Heart left ventricle (tissue), 16 donors: ENCODE data around the gene PHLDB3. TPM values are rescaled to one million over a fixed set of nuclear protein-coding genes. Genes with fewer than 3 reads are reported as not detected.

Experiments
- ATAC-seq, 4 donors: fragments of 200-7000 bp; cut with Tn5 transposase; one replicate each; pipeline ENCODE4 v1.9.1; 2020 to 2022; ENCODE audit warnings: moderate library complexity in 4 of 4, mild to moderate bottlenecking in 3 of 4, moderate number of reproducible peaks in 1 of 4
- DNase-seq, 5 donors: peaks; one replicate each; pipeline ENCODE4 v3.0.0-alpha.2; 2020
- H3K27ac ChIP-seq, 12 donors: fragments of 200-600 bp; sonication (generic) in 4 of 12; one replicate each; pipeline versions ENCODE4 v1.5.0 to v1.8.0; 2016 to 2022; ENCODE audit warnings: mild to moderate bottlenecking in 2 of 12
- H3K27me3 ChIP-seq, 9 donors: fragments of 200-600 bp; sonication (generic) in 2 of 9; one replicate each; pipeline versions ENCODE4 v1.5.1 to v1.8.0; 2016 to 2022; ENCODE audit warnings: mild to moderate bottlenecking in 3 of 9
- H3K36me3 ChIP-seq, 9 donors: fragments of 200-600 bp; sonication (generic) in 2 of 9; one replicate each; pipeline versions ENCODE4 v1.5.0 to v1.8.0; 2018 to 2022; ENCODE audit warnings: mild to moderate bottlenecking in 2 of 9
- H3K4me1 ChIP-seq, 12 donors: fragments of 200-600 bp; sonication (generic) in 4 of 12; one replicate each; pipeline versions ENCODE4 v1.5.0 to v1.8.0; 2016 to 2022; ENCODE audit warnings: mild to moderate bottlenecking in 3 of 12
- H3K4me3 ChIP-seq, 12 donors: fragments of 200-600 bp; sonication (generic) in 4 of 12; one replicate each; pipeline versions ENCODE4 v1.5.0 to v1.8.0; 2017 to 2022; ENCODE audit warnings: mild to moderate bottlenecking in 9 of 12, moderate library complexity in 4 of 12
- H3K9me3 ChIP-seq, 12 donors: fragments of 200-600 bp; sonication (generic) in 4 of 12; one replicate each; pipeline versions ENCODE4 v1.5.0 to v1.8.0; 2016 to 2022; ENCODE audit warnings: mild to moderate bottlenecking in 1 of 12
- POLR2A ChIP-seq, 2 donors: fragments of 450-650 bp; IDR thresholded peaks; one replicate each; pipeline ENCODE4 v1.6.1; 2017; ENCODE audit warnings: antibody characterized with exemption in 2 of 2, mild to moderate bottlenecking in 2 of 2, moderate library complexity in 2 of 2
- WGBS, 4 donors: extraction: QIAGEN DNeasy Blood & Tissue Kit in 2 of 4; methylation state at CpG; one replicate each; pipeline versions ENCODE4 v1.1.5 to v1.1.7; 2013 to 2018; 5-methylcytosine and 5-hydroxymethylcytosine counted together
- intact Hi-C, 10 donors: fragments of 100-400 bp; cut with DNase I; formaldehyde crosslinking; loops; one replicate each; pipeline versions ENCODE4 v1.11.1 to v1.14.2; 2022
- polyA plus RNA-seq, 2 donors: library from polyadenylated mRNA; stranded (reverse); fragments of 200-250 nt; gene quantifications; one replicate each; pipeline ENCODE4 v1.2.3, GENCODE V29; 2013
- total RNA-seq, 9 donors: library from RNA; depleted of rRNA in 2 of 9; stranded (reverse); fragments of >200 nt in 2 of 9; fragmentation: NEBNext Ultra II Directional in 3 of 9; extraction: Animal tissue kit (Norgen Biotek cat#: 25700) in 3 of 9; gene quantifications; one replicate each; pipeline versions ENCODE4 v1.1.0 to v1.2.4, GENCODE V29; 2016 to 2023
- TF ChIP-seq, protein P1 (sequence below), 12 donors: fragments of 200-600 bp; sonication (generic) in 4 of 12; IDR thresholded peaks; one replicate each; pipeline versions ENCODE4 v1.5.0 to v1.8.0; 2018 to 2022; ENCODE audit warnings: antibody characterized with exemption in 12 of 12, mild to moderate bottlenecking in 5 of 12
- donor health status: ischemic (EF 13 %, LVEDD 7.1; RV severe dilation, severe dysfunction).
- donor health status: healthy with polysubstance abuse.
- donor health status: DM: no; HTN: yes; CAD: no.
- donor health status: DM: no; HTN: no; CAD: no.
- donor health status: ischemic (EF 25% LVEDD 6.9; RV normal size, moderate dysfunction).
- donor health status: ischemic (EF 25% LVEDD 5.7; RV mildly dilated, moderate dysfunction).
- donor health status: healthy.
- donor health status: DM: yes; HTN: yes; CAD: no.
- donor health status: ischemic (EF 35%, LVEDD 5.7; RV mildly dilated, moderate dysfunction).
- donor health status: nonischemic (EF 11% LVEDD 7.7; RV severe dilation, severe dysfunction).
- donor health status: DM: yes; HTN: yes; CAD: no.
- donor health status: PGD.
- donor health status: ischemic (EF 29% LVEDD 5.4; RV normal size, mild dysfunction).
- donor health status: nonischemic (EF 23%, LVEDD 6.1; RV moderate dilation, normal function).

PHLDB3 gene
- total and polyA plus RNA-seq, 11 donors: 2.4 to 11.6 (median 5.7) TPM

GRCh38 chr19:43462383-43462782 lies 42.2 kb downstream of the PHLDB3 start:
- intact Hi-C loops: loop anchor here in 8 of 10 donors (2.0 to 5.0 kb wide), 3 partner anchors 40 to 60 kb away; partner anchors contain the start of gene PHLDB3 (in 8 of the 8)
- Histone ChIP-seq H3K4me3 (peak overlapping the region in 1 of 12 donors; percentile 69), H3K27ac (no peak overlapping the region), H3K36me3 (no peaks in the 10 kb centered on the region), H3K9me3 (no peaks in the 10 kb centered on the region), H3K27me3 (peaks cover 0 to 6% (median 0%) of the 10 kb centered on the region in 9 donors), H3K4me1 (peaks cover 0 to 21% (median 9%) of the 10 kb centered on the region in 12 donors)
- TF ChIP-seq, protein P1, sequence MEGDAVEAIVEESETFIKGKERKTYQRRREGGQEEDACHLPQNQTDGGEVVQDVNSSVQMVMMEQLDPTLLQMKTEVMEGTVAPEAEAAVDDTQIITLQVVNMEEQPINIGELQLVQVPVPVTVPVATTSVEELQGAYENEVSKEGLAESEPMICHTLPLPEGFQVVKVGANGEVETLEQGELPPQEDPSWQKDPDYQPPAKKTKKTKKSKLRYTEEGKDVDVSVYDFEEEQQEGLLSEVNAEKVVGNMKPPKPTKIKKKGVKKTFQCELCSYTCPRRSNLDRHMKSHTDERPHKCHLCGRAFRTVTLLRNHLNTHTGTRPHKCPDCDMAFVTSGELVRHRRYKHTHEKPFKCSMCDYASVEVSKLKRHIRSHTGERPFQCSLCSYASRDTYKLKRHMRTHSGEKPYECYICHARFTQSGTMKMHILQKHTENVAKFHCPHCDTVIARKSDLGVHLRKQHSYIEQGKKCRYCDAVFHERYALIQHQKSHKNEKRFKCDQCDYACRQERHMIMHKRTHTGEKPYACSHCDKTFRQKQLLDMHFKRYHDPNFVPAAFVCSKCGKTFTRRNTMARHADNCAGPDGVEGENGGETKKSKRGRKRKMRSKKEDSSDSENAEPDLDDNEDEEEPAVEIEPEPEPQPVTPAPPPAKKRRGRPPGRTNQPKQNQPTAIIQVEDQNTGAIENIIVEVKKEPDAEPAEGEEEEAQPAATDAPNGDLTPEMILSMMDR (IDR thresholded peaks at IDR 0.05): no peak
- TF ChIP-seq POLR2A (IDR thresholded peaks at IDR 0.05): no peak
- no peak for DNase-seq
- ATAC-seq: no peak
- WGBS, 4 donors: 89 to 92% (median 91%) methylated on average over 7 of the region's 7 CpGs

DNA sequence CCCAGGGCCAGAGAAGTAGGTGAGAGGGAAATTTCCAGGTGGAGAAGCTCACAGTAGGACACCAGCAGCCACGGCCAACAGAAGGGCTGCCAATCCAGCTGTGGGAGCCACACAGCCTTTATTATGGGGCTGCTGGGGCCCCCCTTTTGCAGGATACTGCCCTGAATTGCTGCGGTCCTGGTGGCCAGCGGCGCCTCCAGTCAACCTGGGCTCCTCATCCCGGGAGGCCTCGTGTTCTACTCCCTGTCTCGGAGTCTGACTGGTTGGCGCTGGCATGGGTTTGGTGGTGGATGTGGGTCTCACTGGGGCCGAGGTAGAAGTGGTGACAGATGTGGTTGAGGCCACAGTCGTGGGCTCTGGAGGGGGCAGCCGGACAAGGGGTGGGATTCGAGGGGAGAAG lies 43.2 kb downstream of the PHLDB3 start:
- Histone ChIP-seq H3K27me3 (peaks cover 0 to 6% (median 0%) of the 10 kb centered on the region in 9 donors), H3K9me3 (no peaks in the 10 kb centered on the region), H3K36me3 (no peaks in the 10 kb centered on the region), H3K4me1 (peaks cover 0 to 21% (median 9%) of the 10 kb centered on the region in 12 donors), H3K27ac (no peak overlapping the region), H3K4me3 (no peak overlapping the region)
- no peak for DNase-seq
- 85 to 95% (median 91%) methylated on average over 9 to 12 of the region's 12 CpGs for WGBS, 4 donors
- ATAC-seq: no peak
- TF ChIP-seq, protein P1 (IDR thresholded peaks at IDR 0.05): no peak
- intact Hi-C loops: loop anchor here in 7 of 10 donors (5.0 kb wide), 2 partner anchors 41 to 61 kb away; partner anchors contain the start of gene PHLDB3 (in 7 of the 7)

- H3K27me3 ChIP-seq: peaks cover 0 to 5% (median 0%) of the 10 kb centered on the region in 9 donors
- intact Hi-C loops: loop anchor here in 7 of 10 donors (5.0 kb wide), 2 partner anchors 42 to 62 kb away; partner anchors contain the start of gene PHLDB3 (in 7 of the 7)
- H3K36me3 ChIP-seq: no peaks in the 10 kb centered on the region
- 74 to 76% (median 75%) methylated on average over 16 of the region's 16 CpGs for WGBS, 4 donors
- no peak overlapping the region for H3K4me3 ChIP-seq
- peaks cover 0 to 19% (median 9%) of the 10 kb centered on the region in 12 donors for H3K4me1 ChIP-seq
- H3K9me3 ChIP-seq: no peaks in the 10 kb centered on the region
- DNase-seq: no peak
- no peak for TF ChIP-seq POLR2A (IDR thresholded peaks at IDR 0.05)
- TF ChIP-seq, protein P1 (IDR thresholded peaks at IDR 0.05): no peak
- H3K27ac ChIP-seq: no peak overlapping the region
- ATAC-seq: no peak
These were observed 44.1 kb downstream of the PHLDB3 start for GRCh38 chr19:43460362-43461016.

GRCh38 chr19:43457809-43458208 lies 46.7 kb downstream of the PHLDB3 start:
- no peak for ATAC-seq
- WGBS, 4 donors: 80 to 90% (median 85%) methylated on average over 4 of the region's 4 CpGs
- DNase-seq: no peak
- intact Hi-C loops: no loop called here
- H3K9me3 ChIP-seq: no peaks in the 10 kb centered on the region
- TF ChIP-seq, protein P1 (IDR thresholded peaks at IDR 0.05): no peak
- TF ChIP-seq POLR2A (IDR thresholded peaks at IDR 0.05): no peak
- no peak overlapping the region for H3K27ac ChIP-seq
- peaks cover 0 to 4% (median 0%) of the 10 kb centered on the region in 12 donors for H3K4me1 ChIP-seq
- no peaks in the 10 kb centered on the region for H3K36me3 ChIP-seq
- H3K4me3 ChIP-seq: no peak overlapping the region
- H3K27me3 ChIP-seq: no peaks in the 10 kb centered on the region
